WERI-Rb-1 (cell line): Measurements from ENCODE around the gene ASIC4.

Experiments used
- DNase-seq: peaks from one replicate; pipeline ENCODE4 v3.0.0-alpha.2; 2020
- H3K27ac ChIP-seq: fragments of 250-450 bp; sonication (Bioruptor Pico); 2 replicates; pipeline ENCODE4 v1.5.1; 2020; ENCODE audit warnings: mild to moderate bottlenecking, moderate library complexity
- H3K27me3 ChIP-seq: fragments of 250-450 bp; sonication (Bioruptor Pico); 2 replicates; pipeline ENCODE4 v1.5.1; 2021; ENCODE audit warnings: mild to moderate bottlenecking, low read depth, moderate library complexity; ENCODE audit not compliant: insufficient read depth, severe bottlenecking
- H3K36me3 ChIP-seq: fragments of 250-450 bp; sonication (Bioruptor Pico); 2 replicates; pipeline ENCODE4 v1.5.1; 2020; ENCODE audit warnings: mild to moderate bottlenecking, moderate library complexity
- H3K4me3 ChIP-seq: 2 replicates; pipeline ENCODE4 v1.5.1; 2011; ENCODE audit warnings: low read depth, mild to moderate bottlenecking, control low read depth, low read length
- H3K9me3 ChIP-seq: fragments of 250-450 bp; sonication (Bioruptor Pico); 2 replicates; pipeline ENCODE4 v1.5.1; 2021; ENCODE audit warnings: mild to moderate bottlenecking, moderate library complexity; ENCODE audit not compliant: severe bottlenecking
- TF ChIP-seq, protein P1 (sequence below): IDR thresholded peaks from 2 replicates; pipeline ENCODE4 v1.5.1; 2011; ENCODE audit warnings: low read depth, mild to moderate bottlenecking, control low read depth, inconsistent platforms, low read length

The ASIC4 gene

GRCh38 chr2:219468410-219469185, 45.7 kb upstream of the ASIC4 start:
- Histone ChIP-seq H3K27me3 (no peaks in the 10 kb centered on the region), H3K4me3 (no peak overlapping the region), H3K36me3 (peaks cover 28% of the 10 kb centered on the region), H3K27ac (no peak overlapping the region), H3K9me3 (no peaks in the 10 kb centered on the region)
- TF ChIP-seq, protein P1, sequence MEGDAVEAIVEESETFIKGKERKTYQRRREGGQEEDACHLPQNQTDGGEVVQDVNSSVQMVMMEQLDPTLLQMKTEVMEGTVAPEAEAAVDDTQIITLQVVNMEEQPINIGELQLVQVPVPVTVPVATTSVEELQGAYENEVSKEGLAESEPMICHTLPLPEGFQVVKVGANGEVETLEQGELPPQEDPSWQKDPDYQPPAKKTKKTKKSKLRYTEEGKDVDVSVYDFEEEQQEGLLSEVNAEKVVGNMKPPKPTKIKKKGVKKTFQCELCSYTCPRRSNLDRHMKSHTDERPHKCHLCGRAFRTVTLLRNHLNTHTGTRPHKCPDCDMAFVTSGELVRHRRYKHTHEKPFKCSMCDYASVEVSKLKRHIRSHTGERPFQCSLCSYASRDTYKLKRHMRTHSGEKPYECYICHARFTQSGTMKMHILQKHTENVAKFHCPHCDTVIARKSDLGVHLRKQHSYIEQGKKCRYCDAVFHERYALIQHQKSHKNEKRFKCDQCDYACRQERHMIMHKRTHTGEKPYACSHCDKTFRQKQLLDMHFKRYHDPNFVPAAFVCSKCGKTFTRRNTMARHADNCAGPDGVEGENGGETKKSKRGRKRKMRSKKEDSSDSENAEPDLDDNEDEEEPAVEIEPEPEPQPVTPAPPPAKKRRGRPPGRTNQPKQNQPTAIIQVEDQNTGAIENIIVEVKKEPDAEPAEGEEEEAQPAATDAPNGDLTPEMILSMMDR, result no peak
- no peak for DNase-seq

- DNase-seq, result no peak
- Histone ChIP-seq H3K27me3 (no peaks in the 10 kb centered on the region), H3K27ac (no peak overlapping the region), H3K4me3 (no peak overlapping the region), H3K9me3 (no peaks in the 10 kb centered on the region), H3K36me3 (peaks cover 26% of the 10 kb centered on the region)
- TF ChIP-seq, protein P1, result no peak
Measured at GRCh38 chr2:219469186-219469724, 45.0 kb upstream of the ASIC4 start.

DNA sequence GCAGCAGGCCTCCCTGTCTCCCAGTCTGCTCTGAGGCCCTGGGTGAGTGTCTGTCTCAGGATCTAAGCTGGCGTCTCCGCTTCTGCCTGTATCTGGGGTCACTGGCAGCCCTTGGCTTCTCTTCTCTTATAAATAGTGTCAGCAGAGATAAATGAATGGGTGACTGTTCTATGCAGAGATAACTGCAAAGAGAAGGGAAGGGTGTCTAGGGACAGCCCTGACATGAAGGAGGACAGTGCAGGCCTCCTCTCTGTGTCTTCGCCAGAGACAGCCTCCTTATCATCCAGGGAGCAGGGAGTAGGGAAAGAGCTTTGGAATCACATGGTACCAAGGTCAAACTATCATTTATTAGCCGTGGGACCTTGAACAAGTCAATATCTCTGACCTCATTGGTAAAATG, 43.9 kb upstream of the ASIC4 start:
- DNase-seq, result no peak
- no peaks in the 10 kb centered on the region for H3K9me3 ChIP-seq
- H3K27me3 ChIP-seq, result no peaks in the 10 kb centered on the region
- no peak overlapping the region for H3K27ac ChIP-seq
- H3K36me3 ChIP-seq, result peaks cover 16% of the 10 kb centered on the region
- no peak overlapping the region for H3K4me3 ChIP-seq
- TF ChIP-seq, protein P1, result no peak

GRCh38 chr2:219471476-219472371, 42.6 kb upstream of the ASIC4 start:
- DNase-seq, result no peak
- Histone ChIP-seq H3K36me3 (peaks cover 12% of the 10 kb centered on the region), H3K27me3 (no peaks in the 10 kb centered on the region), H3K27ac (no peak overlapping the region; the same call in 1 of the 2 replicates), H3K4me3 (no peak overlapping the region), H3K9me3 (no peaks in the 10 kb centered on the region)
- TF ChIP-seq, protein P1, result no peak

- Histone ChIP-seq H3K27ac (no peak overlapping the region), H3K27me3 (no peaks in the 10 kb centered on the region), H3K4me3 (no peak overlapping the region), H3K36me3 (peaks cover 6% of the 10 kb centered on the region), H3K9me3 (no peaks in the 10 kb centered on the region)
- no peak for DNase-seq
- TF ChIP-seq, protein P1, result no peak
Measured at GRCh38 chr2:219472629-219473187, 41.6 kb upstream of the ASIC4 start.
